Chondrocyte (in vitro differentiated cells): ENCODE measurements around the gene MGAM2. TPM values are rescaled to one million over a fixed set of nuclear protein-coding genes. Genes with fewer than 3 reads are reported as not detected.

ENCODE experiments used
- DNase-seq: peaks from one replicate; pipeline ENCODE4 v3.0.0; 2021; ENCODE audit warnings: mixed read lengths, low spot score
- H3K27ac Mint-ChIP-seq: one replicate; pipeline ENCODE4 v1.8.0; 2021; ENCODE audit warnings: mild to moderate bottlenecking, moderate library complexity, mixed read lengths; ENCODE audit not compliant: unreplicated experiment
- H3K27me3 Mint-ChIP-seq: 2 replicates; pipeline ENCODE4 v1.8.0; 2021; ENCODE audit warnings: low read depth, mixed read lengths
- H3K36me3 Mint-ChIP-seq: 2 replicates; pipeline ENCODE4 v1.8.0; 2021; ENCODE audit warnings: low read depth, mixed read lengths
- H3K4me1 Mint-ChIP-seq: 2 replicates; pipeline ENCODE4 v1.8.0; 2021; ENCODE audit warnings: low read depth, mild to moderate bottlenecking, mixed read lengths
- H3K4me3 Mint-ChIP-seq: one replicate; pipeline ENCODE4 v1.8.0; 2021; ENCODE audit warnings: mild to moderate bottlenecking, moderate library complexity, mixed read lengths; ENCODE audit not compliant: unreplicated experiment
- H3K9me3 Mint-ChIP-seq: 2 replicates; pipeline ENCODE4 v1.8.0; 2021; ENCODE audit warnings: low read depth, mixed read lengths
- total RNA-seq: library from RNA; stranded (reverse); gene quantifications from 3 replicates; pipeline ENCODE4 v1.2.1, GENCODE V29; 2021
- TF ChIP-seq, protein P1 (sequence below): fragments of 200-600 bp; sonication (generic); IDR thresholded peaks from 2 replicates; pipeline ENCODE4 v1.5.0; 2021; ENCODE audit warnings: antibody characterized with exemption, mild to moderate bottlenecking, moderate library complexity

MGAM2 gene
- total RNA-seq, 1 donor from 2014 or later = not detected

DNA sequence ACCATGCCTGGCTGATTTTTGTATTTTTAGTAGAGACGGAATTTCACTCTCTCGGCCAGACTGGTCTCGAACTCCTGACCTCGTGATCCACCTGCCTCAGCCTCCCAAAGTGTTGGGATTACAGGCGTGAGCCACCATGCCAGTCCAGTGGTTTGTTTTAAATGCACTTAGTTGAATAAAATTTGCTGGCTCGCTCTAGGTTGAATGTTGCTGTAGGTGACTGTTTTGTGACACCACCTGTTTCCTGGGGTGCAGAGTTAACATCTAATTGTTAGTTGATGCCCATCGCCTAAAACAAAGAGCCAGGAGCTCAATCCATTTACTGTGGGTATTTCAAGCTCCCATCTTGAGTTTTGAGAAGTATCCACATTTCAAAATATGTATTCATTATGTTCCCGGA lies 31.2 kb downstream of the MGAM2 start:
- Mint-ChIP-seq H3K4me1 (no peaks in the 10 kb centered on the region), H3K36me3 (no peaks in the 10 kb centered on the region), H3K4me3 (no peak overlapping the region), H3K9me3 (no peaks in the 10 kb centered on the region), H3K27me3 (peaks cover 20% of the 10 kb centered on the region), H3K27ac (no peak overlapping the region)
- TF ChIP-seq, protein P1, sequence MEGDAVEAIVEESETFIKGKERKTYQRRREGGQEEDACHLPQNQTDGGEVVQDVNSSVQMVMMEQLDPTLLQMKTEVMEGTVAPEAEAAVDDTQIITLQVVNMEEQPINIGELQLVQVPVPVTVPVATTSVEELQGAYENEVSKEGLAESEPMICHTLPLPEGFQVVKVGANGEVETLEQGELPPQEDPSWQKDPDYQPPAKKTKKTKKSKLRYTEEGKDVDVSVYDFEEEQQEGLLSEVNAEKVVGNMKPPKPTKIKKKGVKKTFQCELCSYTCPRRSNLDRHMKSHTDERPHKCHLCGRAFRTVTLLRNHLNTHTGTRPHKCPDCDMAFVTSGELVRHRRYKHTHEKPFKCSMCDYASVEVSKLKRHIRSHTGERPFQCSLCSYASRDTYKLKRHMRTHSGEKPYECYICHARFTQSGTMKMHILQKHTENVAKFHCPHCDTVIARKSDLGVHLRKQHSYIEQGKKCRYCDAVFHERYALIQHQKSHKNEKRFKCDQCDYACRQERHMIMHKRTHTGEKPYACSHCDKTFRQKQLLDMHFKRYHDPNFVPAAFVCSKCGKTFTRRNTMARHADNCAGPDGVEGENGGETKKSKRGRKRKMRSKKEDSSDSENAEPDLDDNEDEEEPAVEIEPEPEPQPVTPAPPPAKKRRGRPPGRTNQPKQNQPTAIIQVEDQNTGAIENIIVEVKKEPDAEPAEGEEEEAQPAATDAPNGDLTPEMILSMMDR = no peak
- no peak for DNase-seq

DNA sequence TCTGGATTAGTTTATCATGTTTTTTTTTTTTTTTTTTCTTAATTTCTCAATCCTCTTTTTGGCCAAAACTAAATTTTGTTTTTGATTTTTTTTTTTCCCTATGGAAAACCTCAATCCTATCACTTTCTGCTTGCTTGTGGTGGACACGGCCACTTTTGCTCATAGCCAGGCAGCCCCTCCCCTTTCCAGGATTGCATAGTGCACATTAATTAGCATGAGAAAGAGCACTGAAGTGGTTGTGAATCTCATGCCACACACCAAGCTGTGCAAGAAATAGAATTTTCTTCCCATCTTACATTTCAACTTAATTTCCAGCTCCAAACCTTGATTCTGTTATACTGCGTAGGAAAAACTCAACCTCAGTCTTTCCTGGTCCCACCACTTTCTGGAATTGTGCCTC lies 34.6 kb downstream of the MGAM2 start:
- H3K4me3 Mint-ChIP-seq = no peak overlapping the region
- no peak overlapping the region for H3K27ac Mint-ChIP-seq

DNA sequence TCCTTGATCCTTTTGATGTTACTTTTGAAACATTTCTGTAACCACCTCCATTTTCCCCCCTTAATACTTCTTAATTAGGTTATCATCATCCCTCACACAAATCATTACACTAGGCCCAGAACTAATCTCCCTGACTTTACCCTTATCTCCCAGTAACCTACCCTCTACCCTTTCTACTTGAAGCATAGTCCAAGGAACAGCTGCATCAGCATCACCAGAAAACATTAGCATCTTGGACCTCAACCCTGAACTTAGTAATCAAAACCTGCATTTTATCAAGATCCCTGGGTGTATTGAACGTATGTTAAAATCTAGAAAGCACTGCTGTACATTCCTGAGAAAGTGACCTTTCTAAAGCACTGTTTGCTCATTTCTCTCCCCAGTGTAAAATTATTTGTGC lies 38.8 kb downstream of the MGAM2 start:
- DNase-seq = no peak
- H3K27me3 Mint-ChIP-seq = peaks cover 19% of the 10 kb centered on the region
- H3K4me3 Mint-ChIP-seq = no peak overlapping the region
- TF ChIP-seq, protein P1 = no peak
- H3K4me1 Mint-ChIP-seq = no peaks in the 10 kb centered on the region
- H3K36me3 Mint-ChIP-seq = no peaks in the 10 kb centered on the region
- H3K27ac Mint-ChIP-seq = no peak overlapping the region
- H3K9me3 Mint-ChIP-seq = no peaks in the 10 kb centered on the region

More for the DNA sequence above, 34.6 kb downstream of the MGAM2 start:
- Mint-ChIP-seq H3K27me3 (peaks cover 26% of the 10 kb centered on the region), H3K4me1 (no peaks in the 10 kb centered on the region), H3K9me3 (no peaks in the 10 kb centered on the region), H3K36me3 (no peaks in the 10 kb centered on the region)
- no peak for DNase-seq
- TF ChIP-seq, protein P1 = no peak

DNA sequence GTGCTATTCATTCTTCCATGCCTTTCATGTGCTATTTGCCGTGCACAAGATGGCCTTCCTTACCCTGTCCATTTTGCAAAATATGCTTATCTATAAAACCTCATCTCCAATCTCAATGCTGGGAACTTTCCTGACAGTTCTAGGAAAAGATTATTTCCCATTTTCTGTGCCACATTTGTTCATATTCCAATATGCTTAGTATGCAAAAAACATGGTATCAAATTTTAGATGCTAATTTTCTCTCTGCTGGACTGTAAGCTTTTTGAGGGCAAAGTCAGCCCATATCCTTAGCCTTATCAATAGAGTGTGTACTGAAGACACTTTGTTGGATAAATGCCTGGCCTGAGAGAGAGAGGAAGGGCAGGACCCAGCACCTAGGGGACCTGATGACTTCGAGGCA lies 39.4 kb downstream of the MGAM2 start:
- no peak for DNase-seq
- H3K4me1 Mint-ChIP-seq = no peaks in the 10 kb centered on the region
- H3K4me3 Mint-ChIP-seq = no peak overlapping the region
- no peak overlapping the region for H3K27ac Mint-ChIP-seq
- no peaks in the 10 kb centered on the region for H3K9me3 Mint-ChIP-seq
- TF ChIP-seq, protein P1 = no peak
- peaks cover 15% of the 10 kb centered on the region for H3K27me3 Mint-ChIP-seq
- no peaks in the 10 kb centered on the region for H3K36me3 Mint-ChIP-seq

DNA sequence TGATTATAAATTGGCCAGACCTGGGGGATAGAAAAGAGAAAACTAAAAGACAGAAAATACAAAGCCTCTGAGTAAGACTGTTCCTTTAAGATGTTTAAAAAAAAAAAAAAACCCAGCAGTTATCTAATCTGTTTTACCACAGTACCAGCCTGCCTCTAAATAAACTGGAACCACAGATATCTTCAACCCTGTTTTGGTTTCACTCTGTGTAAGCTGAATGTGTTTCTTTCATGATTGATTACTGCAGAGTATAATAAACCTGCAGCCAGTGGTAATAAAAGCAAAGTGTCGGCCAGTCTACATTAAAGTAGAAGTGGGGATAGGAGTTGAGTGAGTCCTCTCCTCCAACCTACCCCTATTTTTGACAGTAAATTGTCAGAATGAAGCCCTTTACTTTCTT lies 40.6 kb downstream of the MGAM2 start:
- H3K4me1 Mint-ChIP-seq = no peaks in the 10 kb centered on the region
- no peak overlapping the region for H3K27ac Mint-ChIP-seq
- H3K4me3 Mint-ChIP-seq = no peak overlapping the region
- H3K36me3 Mint-ChIP-seq = no peaks in the 10 kb centered on the region
- H3K27me3 Mint-ChIP-seq = peaks cover 9% of the 10 kb centered on the region
- no peaks in the 10 kb centered on the region for H3K9me3 Mint-ChIP-seq
- DNase-seq = no peak
- TF ChIP-seq, protein P1 = no peak
